ENCODE results near the gene SETD1B.
"Not testable (repeated sequence)": the region's sequence is repeated elsewhere in the genome, so short reads cannot be mapped to it uniquely, and the experiment has no call there.

DNA sequence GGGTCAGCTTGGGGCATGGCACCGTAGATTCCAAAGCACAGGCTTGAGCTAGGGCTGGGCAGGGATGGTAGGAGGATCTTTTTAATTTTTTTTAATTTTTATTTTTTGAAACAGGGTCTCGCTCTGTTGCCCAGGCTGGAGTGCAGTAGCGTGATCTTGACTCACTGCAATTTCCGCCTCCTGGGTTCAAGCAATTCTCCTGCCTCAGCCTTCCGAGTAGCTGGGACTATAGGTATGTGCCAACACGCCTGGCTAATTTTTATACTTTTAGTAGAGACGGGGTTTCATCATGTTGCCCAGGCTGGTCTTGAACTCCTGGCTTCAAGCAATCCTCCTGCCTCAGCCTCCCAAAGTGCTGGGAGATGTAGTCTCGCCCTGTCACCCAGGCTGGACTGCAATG, 13.0 kb upstream of the SETD1B start:
- TF ChIP-seq, protein P1, sequence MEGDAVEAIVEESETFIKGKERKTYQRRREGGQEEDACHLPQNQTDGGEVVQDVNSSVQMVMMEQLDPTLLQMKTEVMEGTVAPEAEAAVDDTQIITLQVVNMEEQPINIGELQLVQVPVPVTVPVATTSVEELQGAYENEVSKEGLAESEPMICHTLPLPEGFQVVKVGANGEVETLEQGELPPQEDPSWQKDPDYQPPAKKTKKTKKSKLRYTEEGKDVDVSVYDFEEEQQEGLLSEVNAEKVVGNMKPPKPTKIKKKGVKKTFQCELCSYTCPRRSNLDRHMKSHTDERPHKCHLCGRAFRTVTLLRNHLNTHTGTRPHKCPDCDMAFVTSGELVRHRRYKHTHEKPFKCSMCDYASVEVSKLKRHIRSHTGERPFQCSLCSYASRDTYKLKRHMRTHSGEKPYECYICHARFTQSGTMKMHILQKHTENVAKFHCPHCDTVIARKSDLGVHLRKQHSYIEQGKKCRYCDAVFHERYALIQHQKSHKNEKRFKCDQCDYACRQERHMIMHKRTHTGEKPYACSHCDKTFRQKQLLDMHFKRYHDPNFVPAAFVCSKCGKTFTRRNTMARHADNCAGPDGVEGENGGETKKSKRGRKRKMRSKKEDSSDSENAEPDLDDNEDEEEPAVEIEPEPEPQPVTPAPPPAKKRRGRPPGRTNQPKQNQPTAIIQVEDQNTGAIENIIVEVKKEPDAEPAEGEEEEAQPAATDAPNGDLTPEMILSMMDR (IDR thresholded peaks at IDR 0.05), result not testable (repeated sequence)
- not testable (repeated sequence) for TF ChIP-seq POLR2A (IDR thresholded peaks at IDR 0.05)

All from adrenal gland (tissue), 5 donors.